HepG2 (cell line): ENCODE results near the gene PIEZO1. TPM values are rescaled to one million over a fixed set of nuclear protein-coding genes. Genes with fewer than 3 reads are reported as not detected.

Source experiments
- ATAC-seq: fragments of 200-7000 bp; cut with Tn5 transposase; 3 replicates; pipeline ENCODE4 v1.9.1; 2020; ENCODE audit warnings: mild to moderate bottlenecking, moderate library complexity
- BruUV-seq: library from RNA; stranded (reverse); fragments of 400-500 nt; replicated peaks from 2 replicates; lab custom pipeline; 2021; lab: Mats Ljungman, UMichigan
- CTCF ChIA-PET: fragments of 300-600 bp; formaldehyde crosslinking; extraction: SDS; loops from one replicate; lab custom pipeline; 2021; ENCODE audit warnings: low total read pairs, inconsistent platforms, low intra/inter-chr PET ratio; lab: Yijun Ruan, JAX
- POLR2A ChIA-PET: fragments of 350-600 bp; sonication (Branson Sonifier 250); formaldehyde crosslinking; loops from one replicate; lab custom pipeline; 2020; ENCODE audit warnings: antibody characterized with exemption, inconsistent platforms; lab: Yijun Ruan, JAX
- DNase-seq: peaks from one replicate; pipeline ENCODE4 v3.0.0-alpha.2; 2015; ENCODE audit warnings: low spot score
- FAIRE-seq: peaks from 3 replicates; lab custom pipeline; 2011; peaks lifted over from hg19 to GRCh38; lab: Jason Lieb, UNC
- H2AFZ ChIP-seq: one replicate; pipeline ENCODE4 v1.6.1; 2011; ENCODE audit warnings: low read length, inconsistent platforms
- H3K27ac ChIP-seq: fragments of 300-600 bp; 3 replicates; pipeline ENCODE4 v1.8.0; 2011; ENCODE audit warnings: mixed run types, mild to moderate bottlenecking, mixed read lengths, low read length, inconsistent platforms; ENCODE audit not compliant: insufficient read depth; ENCODE audit errors: extremely low read length
- H3K27me3 ChIP-seq, 2 experiments: fragments of 200-600 bp in 1 of 2; 2 replicates in 1 of 2; 3 replicates in 1 of 2; pipeline versions ENCODE4 v1.6.0 to v1.8.0; 2011; ENCODE audit warnings: low read length in 2 of 2, mild to moderate bottlenecking in 2 of 2, moderate library complexity in 2 of 2, inconsistent platforms in 1 of 2; ENCODE audit not compliant: insufficient read depth in 2 of 2, control insufficient read depth in 1 of 2
- H3K36me3 ChIP-seq, 2 experiments: fragments of 200-600 bp in 1 of 2; replicated peaks in 1 of 2; 2 replicates in 1 of 2; 3 replicates in 1 of 2; pipeline versions ENCODE4 v1.5.1 to v1.8.0; 2011; ENCODE audit warnings: low read length in 2 of 2, inconsistent platforms in 1 of 2; ENCODE audit not compliant: insufficient read depth in 2 of 2, control insufficient read depth in 1 of 2
- H3K4me1 ChIP-seq: 2 replicates; pipeline ENCODE4 v1.5.1; 2012; ENCODE audit warnings: low read length, inconsistent platforms; ENCODE audit not compliant: insufficient read depth
- H3K4me2 ChIP-seq: 2 replicates; pipeline ENCODE4 v1.6.0; 2011; ENCODE audit warnings: low read depth, low read length, inconsistent platforms
- H3K4me3 ChIP-seq, 3 experiments: fragments of 200-600 bp in 1 of 3; sonication (generic), shearing (Covaris generic) in 1 of 3; replicated peaks in 1 of 3; 2 replicates each; pipeline ENCODE4 v1.5.1; 2011 to 2016; ENCODE audit warnings: low read length in 3 of 3, inconsistent platforms in 2 of 3, low read depth in 2 of 3, mild to moderate bottlenecking in 2 of 3, control low read depth in 1 of 3, mixed read lengths in 1 of 3; ENCODE audit not compliant: insufficient read depth in 1 of 3
- H3K79me2 ChIP-seq: one replicate; pipeline ENCODE4 v1.6.1; 2011; ENCODE audit warnings: low read length, inconsistent platforms; ENCODE audit not compliant: insufficient read depth
- H3K9ac ChIP-seq: 2 replicates; pipeline ENCODE4 v1.6.0; 2011; ENCODE audit warnings: mild to moderate bottlenecking, low read depth, low read length, inconsistent platforms; ENCODE audit not compliant: insufficient read depth
- H3K9me3 ChIP-seq: 2 replicates; pipeline ENCODE4 v1.5.1; 2012; ENCODE audit warnings: mild to moderate bottlenecking, low read length
- H4K20me1 ChIP-seq: 2 replicates; pipeline ENCODE4 v1.6.0; 2011; ENCODE audit warnings: inconsistent platforms, mild to moderate bottlenecking, low read length, moderate library complexity; ENCODE audit not compliant: insufficient read depth
- BRCA1 ChIP-seq: sonication (generic); formaldehyde crosslinking; IDR thresholded peaks from 2 replicates; pipeline ENCODE4 v1.4.0; 2020; ENCODE audit warnings: missing genetic modification reagents
- FOXO1 ChIP-seq: sonication (generic); formaldehyde crosslinking; IDR thresholded peaks from 2 replicates; pipeline ENCODE4 v1.4.0; 2020; ENCODE audit warnings: missing genetic modification reagents
- GLI4 ChIP-seq: sonication (generic); formaldehyde crosslinking; IDR thresholded peaks from 2 replicates; pipeline ENCODE4 v1.5.1; 2020; ENCODE audit warnings: missing genetic modification reagents, mild to moderate bottlenecking, moderate library complexity, borderline replicate concordance
- GTF3A ChIP-seq: sonication (generic); formaldehyde crosslinking; conservative IDR thresholded peaks from 2 replicates; pipeline ENCODE4 v1.4.0; 2020; ENCODE audit warnings: mild to moderate bottlenecking, missing genetic modification reagents
- HES4 ChIP-seq: sonication (generic); formaldehyde crosslinking; IDR thresholded peaks from 2 replicates; pipeline ENCODE4 v1.9.0; 2021; ENCODE audit warnings: mild to moderate bottlenecking, missing genetic modification reagents, borderline replicate concordance
- KMT2B ChIP-seq: IDR thresholded peaks from 2 replicates; pipeline ENCODE4 v1.6.1; 2016; ENCODE audit warnings: missing genetic modification reagents, missing compliant biosample characterization
- MAFK ChIP-seq, 2 experiments: IDR thresholded peaks in 1 of 2; conservative IDR thresholded peaks in 1 of 2; 2 replicates each; pipeline ENCODE4 v1.6.1; 2011; ENCODE audit warnings: improper control_type of control experiment in 2 of 2, low read length in 2 of 2
- NCOA5 ChIP-seq: sonication (generic); formaldehyde crosslinking; IDR thresholded peaks from 2 replicates; pipeline ENCODE4 v1.4.0; 2020; ENCODE audit warnings: missing genetic modification reagents
- NR1H2 ChIP-seq: sonication (generic); formaldehyde crosslinking; IDR thresholded peaks from 2 replicates; pipeline ENCODE4 v1.8.1; 2022; ENCODE audit warnings: low read depth, missing genetic modification reagents, borderline replicate concordance
- RELA ChIP-seq: sonication (generic); formaldehyde crosslinking; IDR thresholded peaks from 2 replicates; pipeline ENCODE4 v1.4.0; 2020; ENCODE audit warnings: missing genetic modification reagents
- SNAI1 ChIP-seq: sonication (generic); formaldehyde crosslinking; IDR thresholded peaks from 2 replicates; pipeline ENCODE4 v1.5.0; 2020; ENCODE audit warnings: mild to moderate bottlenecking, missing genetic modification reagents, borderline replicate concordance
- SRSF4 ChIP-seq: fragments of 200-400 bp; formaldehyde crosslinking; IDR thresholded peaks from one replicate; pipeline ENCODE4 v1.6.1; 2018; ENCODE audit warnings: mild to moderate bottlenecking, low read depth, low read length, moderate library complexity; ENCODE audit not compliant: poor library complexity, severe bottlenecking
- STAT5B ChIP-seq: sonication (generic); formaldehyde crosslinking; IDR thresholded peaks from 2 replicates; pipeline ENCODE4 v1.4.0; 2020; ENCODE audit warnings: missing genetic modification reagents
- THAP11 ChIP-seq: IDR thresholded peaks from 2 replicates; pipeline ENCODE4 v1.6.1; 2016; ENCODE audit warnings: missing biosample characterization, missing genetic modification reagents
- TP53 ChIP-seq: sonication (generic); formaldehyde crosslinking; conservative IDR thresholded peaks from 2 replicates; pipeline ENCODE4 v1.4.0; 2020; ENCODE audit warnings: missing genetic modification reagents
- XBP1 ChIP-seq: sonication (generic); formaldehyde crosslinking; IDR thresholded peaks from 2 replicates; pipeline ENCODE4 v1.5.0; 2020; ENCODE audit warnings: missing genetic modification reagents
- ZNF562 ChIP-seq: sonication (generic); formaldehyde crosslinking; IDR thresholded peaks from 2 replicates; pipeline ENCODE4 v1.8.0; 2022; ENCODE audit warnings: missing genetic modification reagents, borderline replicate concordance
- ZNF768 ChIP-seq: sonication (generic); formaldehyde crosslinking; IDR thresholded peaks from 2 replicates; pipeline ENCODE4 v1.4.0; 2020; ENCODE audit warnings: missing genetic modification reagents
- WGBS: methylation state at CpG from one replicate; pipeline ENCODE4 v1.1.6; 2017; ENCODE audit warnings: low lambda C conversion rate; 5-methylcytosine and 5-hydroxymethylcytosine counted together
- in situ Hi-C: cut with HindIII; loops from 2 replicates; pipeline ENCODE4 v1.10.0; 2017; ENCODE audit warnings: low pct_unique_long_range_greater_than_20kb; ENCODE audit not compliant: extremely low pct_ligation_motif_present
- intact Hi-C: fragments of 100-400 bp; cut with micrococcal nuclease; formaldehyde crosslinking; loops from one replicate; pipeline ENCODE4 v1.10.0; 2022; ENCODE audit not compliant: unreplicated experiment
- polyA plus RNA-seq, 8 experiments: library from polyadenylated mRNA; depleted of rRNA in 3 of 8; stranded (reverse) in 7 of 8; unstranded in 1 of 8; fragments of >200 nt; fragmentation: Illumina TruSeq in 4 of 8; extraction: Trizol in 4 of 8; gene quantifications; 2 replicates each; pipeline versions ENCODE4 v1.2.1 to v1.2.3, GENCODE V29; 2011 to 2016; ENCODE audit warnings: low read depth in 4 of 8, missing spikeins in 1 of 8, mixed read lengths in 1 of 8; ENCODE audit not compliant: insufficient read depth in 1 of 8
- total RNA-seq, 5 experiments: library from RNA; depleted of rRNA; stranded (reverse); fragments of >200 nt; fragmentation: Illumina TruSeq; extraction: Trizol; gene quantifications; 2 replicates each; pipeline ENCODE4 v1.2.3, GENCODE V29; 2016; ENCODE audit warnings: low read depth in 1 of 5
- TF ChIP-seq, protein P1 (sequence below), 2 experiments: sonication (generic) in 1 of 2; formaldehyde crosslinking in 1 of 2; IDR thresholded peaks; 2 replicates each; pipeline versions ENCODE4 v1.5.1 to v1.6.1; 2011 to 2020; ENCODE audit warnings: borderline replicate concordance in 1 of 2, low read depth in 1 of 2, low read length in 1 of 2, mild to moderate bottlenecking in 1 of 2, missing genetic modification reagents in 1 of 2, moderate library complexity in 1 of 2
- TF ChIP-seq, protein P2 (sequence below): sonication (generic); formaldehyde crosslinking; IDR thresholded peaks from 2 replicates; pipeline ENCODE4 v1.8.0; 2022; ENCODE audit warnings: missing genetic modification reagents, mild to moderate bottlenecking, borderline replicate concordance

PIEZO1 gene
- total and polyA plus RNA-seq, 2 of the 13 experiments (the other 11 are each of a cell fraction or from before 2014, with no cell fraction given) = 67.9 to 85.0 TPM

- in situ Hi-C loops = loop anchor here (5.0 kb wide), 1 partner anchor 46 kb away; the partner anchor contains the start of genes GALNS and TRAPPC2L
- Histone ChIP-seq H3K9me3 (no peaks in the 10 kb centered on the region), H3K27ac (peak overlapping the region; percentile 76), H3K79me2 (peaks cover 21% of the 10 kb centered on the region), H2AFZ (no peak overlapping the region), H4K20me1 (peaks cover 14% of the 10 kb centered on the region; the same call in 1 of the 2 replicates), H3K4me3 (peak overlapping the region; percentile 72 to 90 (median 74)), H3K27me3 (no peaks in the 10 kb centered on the region), H3K4me1 (peaks cover 33% of the 10 kb centered on the region), H3K4me2 (peak overlapping the region; percentile 98), H3K36me3 (peaks cover 11 to 37% of the 10 kb centered on the region in 2 experiments), H3K9ac (peak overlapping the region; percentile 90)
- intact Hi-C loops = loop anchor here (5.0 kb wide), 1 partner anchor 54 kb away; no protein-coding TSS in a partner anchor
- DNase-seq (peak; percentile 73), FAIRE-seq (no peak), ATAC-seq (peak; percentile 51)
- ChIA-PET POLR2A (interaction anchor here (0.7 to 4.9 kb wide), 16 partner anchors 8 to 407 kb away, joined by 3 to 36 read pairs (median 6); partner anchors contain the start of genes CDH15, CDT1, GALNS and PIEZO1), CTCF (interaction anchor here (0.8 to 1.0 kb wide), 2 partner anchors 27 to 28 kb away, joined by 3 read pairs; no protein-coding TSS in a partner anchor)
- 3% methylated on average over 16 of the region's 65 CpGs for WGBS
- no TSS peak for BruUV-seq
- TF ChIP-seq SRSF4 = no peak
- TF ChIP-seq, protein P1, sequence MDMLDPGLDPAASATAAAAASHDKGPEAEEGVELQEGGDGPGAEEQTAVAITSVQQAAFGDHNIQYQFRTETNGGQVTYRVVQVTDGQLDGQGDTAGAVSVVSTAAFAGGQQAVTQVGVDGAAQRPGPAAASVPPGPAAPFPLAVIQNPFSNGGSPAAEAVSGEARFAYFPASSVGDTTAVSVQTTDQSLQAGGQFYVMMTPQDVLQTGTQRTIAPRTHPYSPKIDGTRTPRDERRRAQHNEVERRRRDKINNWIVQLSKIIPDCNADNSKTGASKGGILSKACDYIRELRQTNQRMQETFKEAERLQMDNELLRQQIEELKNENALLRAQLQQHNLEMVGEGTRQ (IDR thresholded peaks at IDR 0.05; ENCODE audit: low read depth, low read length) = peak; percentile 74
- TF ChIP-seq, protein P1 (CRISPR knock-in tag; IDR thresholded peaks at IDR 0.05; ENCODE audit: borderline replicate concordance) = peak; percentile 90; the same call in 1 of the 2 replicates
- no peak for TF ChIP-seq GTF3A (CRISPR knock-in tag)
- 0 out of 2 replicates have a peak, but pooled peaks have one; percentile 47 for TF ChIP-seq NR1H2 (CRISPR knock-in tag)
- TF ChIP-seq NCOA5 = 0 out of 2 replicates have a peak, but pooled peaks have one; percentile 76
- TF ChIP-seq BRCA1 (CRISPR knock-in tag) = 0 out of 2 replicates have a peak, but pooled peaks have one; percentile 6
- TF ChIP-seq ZNF768 = peak; percentile 59; the same call in 1 of the 2 replicates
- TF ChIP-seq FOXO1 (CRISPR knock-in tag) = peak; percentile 7; the same call in 1 of the 2 replicates
- peak; percentile 64 for TF ChIP-seq KMT2B
- no peak for TF ChIP-seq GLI4 (CRISPR knock-in tag)
- no peak for TF ChIP-seq MAFK (conservative IDR thresholded peaks at IDR 0.05 in 1 of 2, IDR thresholded peaks at IDR 0.05 in 1 of 2; ENCODE audit: low read length in 2 of 2)
- no peak; the same call in 1 of the 2 replicates for TF ChIP-seq XBP1 (CRISPR knock-in tag)
- TF ChIP-seq, protein P2, sequence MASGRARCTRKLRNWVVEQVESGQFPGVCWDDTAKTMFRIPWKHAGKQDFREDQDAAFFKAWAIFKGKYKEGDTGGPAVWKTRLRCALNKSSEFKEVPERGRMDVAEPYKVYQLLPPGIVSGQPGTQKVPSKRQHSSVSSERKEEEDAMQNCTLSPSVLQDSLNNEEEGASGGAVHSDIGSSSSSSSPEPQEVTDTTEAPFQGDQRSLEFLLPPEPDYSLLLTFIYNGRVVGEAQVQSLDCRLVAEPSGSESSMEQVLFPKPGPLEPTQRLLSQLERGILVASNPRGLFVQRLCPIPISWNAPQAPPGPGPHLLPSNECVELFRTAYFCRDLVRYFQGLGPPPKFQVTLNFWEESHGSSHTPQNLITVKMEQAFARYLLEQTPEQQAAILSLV = peak; percentile 81; the same call in 1 of the 2 replicates
- peak; percentile 50; the same call in 1 of the 2 replicates for TF ChIP-seq STAT5B
- TF ChIP-seq HES4 (CRISPR knock-in tag) = peak; percentile 62
- TF ChIP-seq ZNF562 (CRISPR knock-in tag) = no peak
- TF ChIP-seq SNAI1 (CRISPR knock-in tag) = peak; percentile 67; the same call in 1 of the 2 replicates
- TF ChIP-seq TP53 (CRISPR knock-in tag) = no peak
- TF ChIP-seq RELA = 0 out of 2 replicates have a peak, but pooled peaks have one; percentile 19
- TF ChIP-seq THAP11 (CRISPR knock-in tag) = peak; percentile 65
Observed at GRCh38 chr16:88810912-88811768, 26.1 kb upstream of the PIEZO1 start.
